Upper lobe of right lung (tissue), 1 donor: Measurements from ENCODE around the gene ST6GAL1. TPM values are rescaled to one million over a fixed set of nuclear protein-coding genes. Genes with fewer than 3 reads are reported as not detected.
"Not testable (repeated sequence)": the region's sequence is repeated elsewhere in the genome, so short reads cannot be mapped to it uniquely, and the experiment has no call there.

Experiments
- ATAC-seq: fragments of 200-7000 bp; cut with Tn5 transposase; one replicate; pipeline ENCODE4 v1.9.1; 2020; ENCODE audit warnings: mild to moderate bottlenecking, moderate library complexity
- DNase-seq: peaks from one replicate; pipeline ENCODE4 v3.0.0-alpha.2; 2020
- H3K27ac ChIP-seq: fragments of 200-600 bp; one replicate; pipeline ENCODE4 v1.8.0; 2022
- H3K27me3 ChIP-seq: fragments of 200-600 bp; one replicate; pipeline ENCODE4 v1.8.0; 2022; ENCODE audit warnings: mild to moderate bottlenecking
- H3K36me3 ChIP-seq: fragments of 200-600 bp; one replicate; pipeline ENCODE4 v1.8.0; 2022
- H3K4me1 ChIP-seq: fragments of 200-600 bp; one replicate; pipeline ENCODE4 v1.8.0; 2022
- H3K4me3 ChIP-seq: fragments of 200-600 bp; one replicate; pipeline ENCODE4 v1.8.0; 2022; ENCODE audit warnings: mild to moderate bottlenecking
- H3K9me3 ChIP-seq: fragments of 200-600 bp; one replicate; pipeline ENCODE4 v1.8.0; 2022
- intact Hi-C: fragments of 100-400 bp; cut with DNase I; formaldehyde crosslinking; loops from one replicate; pipeline ENCODE4 v1.11.0; 2022
- total RNA-seq: library from RNA; stranded (reverse); fragmentation: NEBNext Ultra II Directional; extraction: Animal tissue kit (Norgen Biotek cat#: 25700); gene quantifications from one replicate; pipeline ENCODE4 v1.2.1, GENCODE V29; 2021
- TF ChIP-seq, protein P1 (sequence below): fragments of 200-600 bp; IDR thresholded peaks from one replicate; pipeline ENCODE4 v1.8.0; 2022; ENCODE audit warnings: antibody characterized with exemption
- donor health status: DM: no; HTN: yes; CAD: no; lungs with severe emphysema.

The ST6GAL1 gene
- total RNA-seq, 1 donor from 2014 or later, result 116 TPM

DNA sequence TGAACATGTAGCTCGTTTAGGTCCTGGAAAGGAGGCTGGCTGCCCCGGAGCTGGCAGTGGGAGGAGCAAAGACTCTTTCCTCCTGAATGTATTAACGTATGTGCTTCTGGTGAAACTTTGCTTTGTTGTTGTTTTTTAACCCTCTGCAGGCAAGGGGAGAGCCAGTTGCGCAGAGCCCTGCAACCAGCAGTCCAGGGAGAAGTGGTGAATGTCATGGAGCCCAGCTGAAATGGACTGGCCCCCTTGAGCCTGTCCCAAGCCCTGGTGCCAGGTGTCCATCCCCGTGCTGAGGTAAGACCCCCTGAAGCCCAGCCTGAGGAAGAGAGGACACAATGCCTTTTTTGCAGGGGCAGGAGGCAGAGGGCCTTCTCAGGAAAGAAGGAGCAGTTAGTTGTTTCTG lies 33.3 kb downstream of the ST6GAL1 start:
- no peak for DNase-seq
- H3K27ac ChIP-seq, result no peak overlapping the region
- intact Hi-C loops, result no loop called here
- peaks cover 19% of the 10 kb centered on the region for H3K36me3 ChIP-seq
- peaks cover 13% of the 10 kb centered on the region for H3K4me1 ChIP-seq
- H3K4me3 ChIP-seq, result no peak overlapping the region
- no peaks in the 10 kb centered on the region for H3K9me3 ChIP-seq
- TF ChIP-seq, protein P1, sequence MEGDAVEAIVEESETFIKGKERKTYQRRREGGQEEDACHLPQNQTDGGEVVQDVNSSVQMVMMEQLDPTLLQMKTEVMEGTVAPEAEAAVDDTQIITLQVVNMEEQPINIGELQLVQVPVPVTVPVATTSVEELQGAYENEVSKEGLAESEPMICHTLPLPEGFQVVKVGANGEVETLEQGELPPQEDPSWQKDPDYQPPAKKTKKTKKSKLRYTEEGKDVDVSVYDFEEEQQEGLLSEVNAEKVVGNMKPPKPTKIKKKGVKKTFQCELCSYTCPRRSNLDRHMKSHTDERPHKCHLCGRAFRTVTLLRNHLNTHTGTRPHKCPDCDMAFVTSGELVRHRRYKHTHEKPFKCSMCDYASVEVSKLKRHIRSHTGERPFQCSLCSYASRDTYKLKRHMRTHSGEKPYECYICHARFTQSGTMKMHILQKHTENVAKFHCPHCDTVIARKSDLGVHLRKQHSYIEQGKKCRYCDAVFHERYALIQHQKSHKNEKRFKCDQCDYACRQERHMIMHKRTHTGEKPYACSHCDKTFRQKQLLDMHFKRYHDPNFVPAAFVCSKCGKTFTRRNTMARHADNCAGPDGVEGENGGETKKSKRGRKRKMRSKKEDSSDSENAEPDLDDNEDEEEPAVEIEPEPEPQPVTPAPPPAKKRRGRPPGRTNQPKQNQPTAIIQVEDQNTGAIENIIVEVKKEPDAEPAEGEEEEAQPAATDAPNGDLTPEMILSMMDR, result no peak
- no peaks in the 10 kb centered on the region for H3K27me3 ChIP-seq
- ATAC-seq, result no peak

DNA sequence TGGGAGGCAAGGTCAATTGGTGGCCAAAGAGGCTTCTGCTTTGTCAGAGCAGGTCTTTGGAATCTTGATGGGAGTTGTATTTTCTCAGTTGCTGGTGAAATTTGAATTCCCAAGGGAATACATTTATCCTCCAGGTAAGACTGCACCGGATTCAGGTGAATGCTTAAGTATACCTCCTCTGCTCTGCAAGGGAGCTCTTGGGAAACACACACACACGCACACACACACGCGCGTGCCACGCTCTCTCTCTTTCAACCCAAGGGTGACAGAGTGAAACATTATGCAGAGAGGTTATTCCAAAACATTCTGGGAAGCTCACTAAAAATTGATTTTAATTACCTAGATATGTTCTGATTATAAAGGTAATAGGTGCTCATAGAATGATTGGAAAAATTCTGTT lies 33.7 kb downstream of the ST6GAL1 start:
- Histone ChIP-seq H3K4me1 (peaks cover 13% of the 10 kb centered on the region), H3K27me3 (no peaks in the 10 kb centered on the region), H3K9me3 (no peaks in the 10 kb centered on the region), H3K4me3 (no peak overlapping the region), H3K27ac (no peak overlapping the region), H3K36me3 (peaks cover 19% of the 10 kb centered on the region)
- no peak for ATAC-seq
- no peak for DNase-seq
- TF ChIP-seq, protein P1, result no peak
- intact Hi-C loops, result no loop called here

DNA sequence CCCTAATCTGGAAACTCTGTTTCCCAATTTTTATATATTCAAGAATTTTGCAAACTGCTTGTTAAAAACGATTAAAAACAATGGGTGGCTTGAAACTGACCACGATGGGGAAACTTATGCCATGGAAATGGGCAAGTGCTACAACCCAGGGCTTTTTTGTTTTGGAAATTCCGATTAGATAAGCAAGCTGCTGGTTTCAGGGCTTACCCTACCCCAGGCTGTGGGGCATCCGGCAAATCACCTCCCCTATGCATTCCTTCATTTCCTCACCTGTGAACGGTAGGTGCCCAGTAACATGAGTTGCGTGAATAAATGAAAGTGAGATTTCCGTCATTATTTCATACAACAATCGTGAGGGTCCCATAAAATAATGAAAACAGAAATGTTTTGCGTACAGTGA lies 34.3 kb downstream of the ST6GAL1 start:
- intact Hi-C loops, result no loop called here
- DNase-seq, result no peak
- no peak for ATAC-seq
- H3K9me3 ChIP-seq, result no peaks in the 10 kb centered on the region
- H3K27ac ChIP-seq, result no peak overlapping the region
- no peak overlapping the region for H3K4me3 ChIP-seq
- TF ChIP-seq, protein P1, result no peak
- no peaks in the 10 kb centered on the region for H3K27me3 ChIP-seq
- peaks cover 16% of the 10 kb centered on the region for H3K4me1 ChIP-seq
- H3K36me3 ChIP-seq, result peaks cover 19% of the 10 kb centered on the region

DNA sequence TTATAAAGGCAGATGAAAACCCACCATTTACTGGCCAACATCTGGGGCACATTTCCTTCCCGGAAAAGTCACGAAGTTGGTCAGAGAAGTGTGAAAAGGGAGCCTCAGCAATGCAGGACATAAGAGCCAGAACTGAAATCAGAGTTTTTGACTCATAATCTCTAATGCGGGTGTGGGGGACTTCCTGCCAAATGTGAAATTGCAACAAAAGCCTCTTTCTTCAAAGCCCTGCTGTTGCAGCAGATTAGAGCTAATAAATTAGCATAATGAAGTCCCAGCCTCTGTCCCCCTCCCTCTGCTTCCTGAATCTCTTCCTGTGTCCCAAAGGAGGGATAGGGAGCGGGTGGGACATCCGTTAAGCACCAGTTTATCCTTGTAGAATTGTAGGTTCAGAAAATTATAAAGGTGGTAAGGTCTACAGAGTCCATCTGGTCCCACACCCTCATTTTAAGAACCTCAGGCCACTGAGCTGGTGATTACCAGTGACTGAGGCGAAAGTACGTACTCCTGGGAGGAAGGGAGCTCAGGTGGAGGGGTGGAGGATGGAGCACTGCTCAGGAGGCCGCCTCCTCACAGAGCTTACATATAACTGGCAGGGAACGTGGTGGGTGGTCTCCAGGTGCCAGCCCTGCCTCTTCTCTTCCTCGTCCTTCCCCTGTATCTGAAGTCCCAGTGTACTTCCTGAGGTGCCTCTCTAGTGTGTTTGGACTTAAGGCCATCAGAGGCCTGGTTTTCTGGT lies 35.0 kb downstream of the ST6GAL1 start:
- TF ChIP-seq, protein P1, result no peak
- Histone ChIP-seq H3K9me3 (no peaks in the 10 kb centered on the region), H3K36me3 (peaks cover 19% of the 10 kb centered on the region), H3K27me3 (no peaks in the 10 kb centered on the region), H3K4me1 (peaks cover 21% of the 10 kb centered on the region), H3K27ac (peak overlapping the region; percentile 8), H3K4me3 (no peak overlapping the region)
- intact Hi-C loops, result no loop called here
- ATAC-seq (no peak), DNase-seq (no peak)

DNA sequence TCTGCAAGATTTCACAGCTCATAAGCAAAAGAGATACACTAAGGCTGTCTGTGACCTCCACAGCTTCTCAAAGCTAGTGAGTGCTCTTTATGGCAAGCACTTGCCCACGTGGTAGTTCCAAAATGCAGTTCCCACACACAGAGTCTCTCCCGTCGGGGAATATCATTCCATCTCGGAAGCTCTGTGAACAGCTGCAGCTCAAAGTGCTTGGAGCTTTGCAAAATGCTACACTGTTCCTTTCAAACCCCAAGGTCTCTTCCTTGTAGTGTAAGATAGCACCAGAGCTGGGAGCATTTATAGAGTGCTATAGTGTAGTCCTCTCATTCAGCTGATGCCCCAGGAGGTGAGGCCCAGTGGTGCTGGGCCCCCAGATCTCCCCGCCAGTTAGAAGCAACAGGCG lies 36.1 kb downstream of the ST6GAL1 start:
- ATAC-seq, result no peak
- peak overlapping the region; percentile 8 for H3K27ac ChIP-seq
- H3K4me1 ChIP-seq, result peaks cover 26% of the 10 kb centered on the region

DNA sequence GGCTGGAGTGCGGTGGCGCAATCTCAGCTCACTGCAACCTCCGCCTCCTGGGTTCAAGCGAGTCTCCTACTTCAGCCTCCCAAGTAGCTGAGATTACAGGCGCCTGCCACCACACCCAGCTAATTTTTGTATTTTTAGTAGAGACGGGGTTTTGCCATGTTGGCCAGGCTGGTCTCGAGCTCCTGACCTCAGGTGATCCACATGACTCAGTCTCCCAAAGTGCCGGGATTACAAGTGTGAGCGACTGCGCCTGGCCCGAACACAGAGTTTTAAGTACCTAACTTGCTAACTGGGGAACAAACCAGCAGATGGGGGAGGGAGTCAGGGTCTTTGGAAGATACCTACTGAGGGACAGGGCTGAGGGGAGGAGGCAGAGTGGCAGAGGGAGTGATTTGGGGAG lies 36.9 kb downstream of the ST6GAL1 start:
- Histone ChIP-seq H3K36me3 (peaks cover 19% of the 10 kb centered on the region), H3K4me1 (peaks cover 23% of the 10 kb centered on the region)
- H3K27me3 ChIP-seq, intact Hi-C loops, ATAC-seq, H3K27ac ChIP-seq, DNase-seq, H3K9me3 ChIP-seq, H3K4me3 ChIP-seq: not testable (repeated sequence)

More for the DNA sequence above, 36.1 kb downstream of the ST6GAL1 start:
- H3K9me3 ChIP-seq, result no peaks in the 10 kb centered on the region
- H3K4me3 ChIP-seq, result no peak overlapping the region
- H3K36me3 ChIP-seq, result peaks cover 19% of the 10 kb centered on the region
- DNase-seq, result no peak
- TF ChIP-seq, protein P1, result no peak
- intact Hi-C loops, result no loop called here
- H3K27me3 ChIP-seq, result no peaks in the 10 kb centered on the region
